Measurements from ENCODE around the gene CLINT1. TPM values are rescaled to one million over a fixed set of nuclear protein-coding genes. Genes with fewer than 3 reads are reported as not detected.

Gene CLINT1
- total and polyA plus RNA-seq, 2 experiments from 2014 or later, result 56.2 to 56.7 TPM

DNA sequence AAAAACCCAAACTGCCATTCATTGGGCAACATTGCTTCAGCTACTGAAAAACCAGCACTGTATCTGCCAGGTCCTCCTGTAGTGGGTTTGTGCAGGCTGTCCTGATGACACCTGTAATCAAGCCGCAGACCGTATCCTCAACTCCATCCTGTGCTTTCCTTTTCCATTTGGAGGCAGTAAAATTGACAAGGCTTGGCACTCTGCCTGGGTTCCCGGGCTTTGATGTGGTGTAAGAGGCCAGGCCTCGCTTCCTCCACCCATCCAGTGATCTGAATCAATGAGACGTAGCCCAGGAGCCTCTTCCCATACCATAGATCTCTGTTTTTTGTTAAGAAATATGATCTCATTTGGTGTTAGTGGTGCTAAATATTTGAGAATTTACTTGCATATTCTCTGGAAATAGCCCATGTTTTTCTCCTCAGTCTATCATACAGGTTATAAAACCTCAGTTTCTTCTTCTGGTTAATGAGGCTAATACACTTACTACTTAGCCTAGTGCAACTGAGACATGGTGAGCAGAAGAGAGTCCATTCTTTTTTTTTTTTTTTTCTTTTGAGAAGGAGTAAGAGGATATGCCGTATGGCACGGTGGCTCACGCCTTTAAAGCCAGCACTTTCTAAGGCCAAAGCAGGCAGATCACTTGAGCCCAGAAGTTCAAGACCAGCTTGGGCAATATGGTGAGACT is 80.7 kb downstream of the CLINT1 start:
- H3K4me1 ChIP-seq (ENCODE audit: low read depth), result peaks cover 7% of the 10 kb centered on the region
- TF ChIP-seq, protein P1, sequence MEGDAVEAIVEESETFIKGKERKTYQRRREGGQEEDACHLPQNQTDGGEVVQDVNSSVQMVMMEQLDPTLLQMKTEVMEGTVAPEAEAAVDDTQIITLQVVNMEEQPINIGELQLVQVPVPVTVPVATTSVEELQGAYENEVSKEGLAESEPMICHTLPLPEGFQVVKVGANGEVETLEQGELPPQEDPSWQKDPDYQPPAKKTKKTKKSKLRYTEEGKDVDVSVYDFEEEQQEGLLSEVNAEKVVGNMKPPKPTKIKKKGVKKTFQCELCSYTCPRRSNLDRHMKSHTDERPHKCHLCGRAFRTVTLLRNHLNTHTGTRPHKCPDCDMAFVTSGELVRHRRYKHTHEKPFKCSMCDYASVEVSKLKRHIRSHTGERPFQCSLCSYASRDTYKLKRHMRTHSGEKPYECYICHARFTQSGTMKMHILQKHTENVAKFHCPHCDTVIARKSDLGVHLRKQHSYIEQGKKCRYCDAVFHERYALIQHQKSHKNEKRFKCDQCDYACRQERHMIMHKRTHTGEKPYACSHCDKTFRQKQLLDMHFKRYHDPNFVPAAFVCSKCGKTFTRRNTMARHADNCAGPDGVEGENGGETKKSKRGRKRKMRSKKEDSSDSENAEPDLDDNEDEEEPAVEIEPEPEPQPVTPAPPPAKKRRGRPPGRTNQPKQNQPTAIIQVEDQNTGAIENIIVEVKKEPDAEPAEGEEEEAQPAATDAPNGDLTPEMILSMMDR (IDR thresholded peaks at IDR 0.05; ENCODE audit: low read depth, low read length), result no peak
- peak in 1 of 2 donors; percentile 57 for DNase-seq (ENCODE audit: low read depth in 1 of 2, low spot score in 1 of 2)
- no peaks in the 10 kb centered on the region for H3K36me3 ChIP-seq
- no peak overlapping the region for H3K27ac ChIP-seq
- no peaks in the 10 kb centered on the region for H3K27me3 ChIP-seq
- no peaks in the 10 kb centered on the region for H3K9me3 ChIP-seq (ENCODE audit: low read depth)
- no peak overlapping the region for H3K4me3 ChIP-seq

DNA sequence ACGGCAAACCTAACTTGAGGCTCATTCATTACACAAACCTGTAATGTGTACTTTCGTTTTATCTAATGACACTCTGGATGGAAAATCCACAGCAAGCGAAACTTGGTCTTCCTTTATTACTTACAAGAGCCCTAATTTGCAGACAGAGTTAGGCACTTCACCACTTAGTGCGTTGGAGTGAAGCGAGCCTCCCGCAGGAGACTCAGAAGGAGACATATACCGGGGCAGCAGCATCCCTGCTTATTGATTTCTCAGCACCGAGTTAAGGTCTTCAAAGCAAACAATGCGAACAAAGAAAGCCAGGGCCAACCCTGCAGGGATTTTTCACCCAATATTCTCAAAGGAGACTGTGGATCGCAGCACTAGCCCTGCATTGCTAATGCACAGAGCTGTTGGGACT is 86.8 kb downstream of the CLINT1 start:
- H3K4me1 ChIP-seq (ENCODE audit: low read depth), result no peaks in the 10 kb centered on the region
- no peak overlapping the region for H3K4me3 ChIP-seq
- H3K27ac ChIP-seq, result no peak overlapping the region
- no peaks in the 10 kb centered on the region for H3K27me3 ChIP-seq
- H3K9me3 ChIP-seq (ENCODE audit: low read depth), result no peaks in the 10 kb centered on the region
- no peaks in the 10 kb centered on the region for H3K36me3 ChIP-seq
- no peak for DNase-seq (ENCODE audit: low read depth in 1 of 2, low spot score in 1 of 2)
- TF ChIP-seq, protein P1 (IDR thresholded peaks at IDR 0.05; ENCODE audit: low read depth, low read length), result no peak

DNA sequence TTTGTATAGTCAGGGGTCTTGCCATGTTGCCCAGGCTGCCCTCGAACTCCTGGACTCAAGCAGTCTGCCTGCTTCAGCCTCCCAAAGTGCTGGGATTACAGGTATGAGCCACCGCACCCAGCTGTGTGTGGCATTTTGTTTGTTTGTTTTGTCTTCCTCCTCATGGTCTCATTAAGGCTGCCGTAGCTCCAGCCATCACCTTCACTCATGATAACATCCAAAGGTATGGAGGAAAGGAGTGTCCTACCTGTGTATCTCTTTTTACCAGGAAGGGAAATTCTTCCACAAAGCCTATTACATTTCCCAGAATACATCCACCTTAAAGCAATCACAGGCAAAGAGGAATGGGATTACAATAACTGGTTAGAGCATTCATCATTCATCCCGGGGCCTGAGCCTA is 88.3 kb downstream of the CLINT1 start:
- no peak for DNase-seq (ENCODE audit: low read depth in 1 of 2, low spot score in 1 of 2)
- Histone ChIP-seq H3K27ac (no peak overlapping the region), H3K36me3 (no peaks in the 10 kb centered on the region), H3K4me1 (ENCODE audit: low read depth) (no peaks in the 10 kb centered on the region), H3K9me3 (ENCODE audit: low read depth) (no peaks in the 10 kb centered on the region), H3K4me3 (no peak overlapping the region), H3K27me3 (no peaks in the 10 kb centered on the region)
- TF ChIP-seq, protein P1 (IDR thresholded peaks at IDR 0.05; ENCODE audit: low read depth, low read length), result no peak

DNA sequence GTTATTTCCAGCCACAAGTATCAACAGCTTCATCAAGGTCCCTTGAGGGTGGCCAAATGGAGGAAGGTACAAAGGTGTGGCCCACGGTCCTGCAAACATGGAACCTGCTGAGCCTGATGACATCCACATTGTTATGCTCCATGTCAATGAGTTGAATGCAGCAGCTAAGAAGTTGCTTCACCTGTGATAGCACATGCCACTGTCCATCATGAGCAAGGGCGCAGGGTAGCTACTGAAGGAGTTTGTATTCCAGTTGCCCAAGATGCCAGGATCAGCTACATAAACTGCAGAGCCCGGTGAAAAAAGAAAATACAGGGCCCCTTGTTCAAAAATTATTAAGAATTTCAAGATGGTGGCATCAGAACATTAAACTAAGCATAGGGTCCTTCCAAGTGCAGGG is 91.3 kb downstream of the CLINT1 start:
- no peaks in the 10 kb centered on the region for H3K27me3 ChIP-seq
- TF ChIP-seq, protein P1 (IDR thresholded peaks at IDR 0.05; ENCODE audit: low read depth, low read length), result no peak
- H3K4me3 ChIP-seq, result no peak overlapping the region
- no peaks in the 10 kb centered on the region for H3K36me3 ChIP-seq
- no peak overlapping the region for H3K27ac ChIP-seq
- H3K9me3 ChIP-seq (ENCODE audit: low read depth), result no peaks in the 10 kb centered on the region
- H3K4me1 ChIP-seq (ENCODE audit: low read depth), result no peaks in the 10 kb centered on the region
- no peak for DNase-seq (ENCODE audit: low read depth in 1 of 2, low spot score in 1 of 2)

DNA sequence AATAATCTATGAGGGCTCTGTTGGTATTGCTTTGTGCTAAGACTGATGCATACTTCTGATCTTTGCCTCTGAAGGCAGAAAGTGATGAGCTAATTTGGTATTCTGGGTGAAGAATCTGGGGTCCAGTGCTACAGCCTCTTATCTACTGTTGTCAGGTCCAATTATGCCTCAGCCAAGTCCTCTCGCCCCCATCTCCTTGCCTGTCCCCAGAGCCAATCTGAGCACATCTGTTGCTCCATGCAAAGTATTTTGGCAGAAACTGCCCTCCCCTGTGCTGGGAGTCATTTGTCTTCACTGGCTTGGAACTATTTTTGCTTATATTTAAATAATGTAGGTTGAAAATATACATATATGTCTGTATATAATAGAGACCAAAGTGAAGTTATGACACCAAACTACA is 92.0 kb downstream of the CLINT1 start:
- Histone ChIP-seq H3K4me1 (ENCODE audit: low read depth) (no peaks in the 10 kb centered on the region), H3K9me3 (ENCODE audit: low read depth) (no peaks in the 10 kb centered on the region), H3K27ac (no peak overlapping the region), H3K36me3 (no peaks in the 10 kb centered on the region), H3K4me3 (no peak overlapping the region), H3K27me3 (no peaks in the 10 kb centered on the region)
- TF ChIP-seq, protein P1 (IDR thresholded peaks at IDR 0.05; ENCODE audit: low read depth, low read length), result no peak
- no peak for DNase-seq (ENCODE audit: low read depth in 1 of 2, low spot score in 1 of 2)
